Measurements from ENCODE around the gene SGMS2.

The SGMS2 gene

DNA sequence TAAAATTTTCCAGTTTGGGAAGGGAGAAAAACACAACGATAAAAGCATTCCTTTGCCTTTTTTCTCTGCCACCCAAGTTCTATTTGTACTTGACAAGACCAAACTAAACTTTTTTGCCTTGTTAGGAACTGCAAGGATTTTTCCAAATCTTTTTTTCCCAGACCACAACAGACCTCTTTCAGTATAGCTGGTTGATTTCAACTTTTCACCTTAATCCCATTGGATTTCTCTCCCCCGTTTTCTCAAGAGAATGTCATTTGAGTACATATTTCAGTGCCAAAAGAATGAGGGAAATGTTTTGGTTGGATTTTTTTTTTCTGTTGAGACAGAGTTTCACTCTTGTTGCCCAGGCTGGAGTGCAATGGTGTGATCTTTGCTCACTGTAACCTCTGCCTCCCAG lies 18.5 kb upstream of the SGMS2 start:
- Histone ChIP-seq H3K36me3 (ENCODE audit: control insufficient read depth, insufficient read depth, low read length) (no peaks in the 10 kb centered on the region), H3K27me3 (ENCODE audit: control insufficient read depth, insufficient read depth, low read length) (no peaks in the 10 kb centered on the region), H3K4me1 (ENCODE audit: control insufficient read depth, insufficient read depth, low read length) (no peaks in the 10 kb centered on the region), H3K9ac (ENCODE audit: low read depth, low read length) (no peak overlapping the region), H3K4me3 (ENCODE audit: low read depth, low read length) (no peak overlapping the region), H3K27ac (ENCODE audit: low read depth, low read length) (no peak overlapping the region), H3K9me3 (ENCODE audit: control insufficient read depth, insufficient read depth, low read length) (no peaks in the 10 kb centered on the region)

- Histone ChIP-seq H3K27me3 (ENCODE audit: control insufficient read depth, insufficient read depth, low read length) (no peaks in the 10 kb centered on the region), H3K9ac (ENCODE audit: low read depth, low read length) (no peak overlapping the region)
These were observed 16.2 kb upstream of the SGMS2 start for GRCh38 chr4:107808572-107808971.

DNA sequence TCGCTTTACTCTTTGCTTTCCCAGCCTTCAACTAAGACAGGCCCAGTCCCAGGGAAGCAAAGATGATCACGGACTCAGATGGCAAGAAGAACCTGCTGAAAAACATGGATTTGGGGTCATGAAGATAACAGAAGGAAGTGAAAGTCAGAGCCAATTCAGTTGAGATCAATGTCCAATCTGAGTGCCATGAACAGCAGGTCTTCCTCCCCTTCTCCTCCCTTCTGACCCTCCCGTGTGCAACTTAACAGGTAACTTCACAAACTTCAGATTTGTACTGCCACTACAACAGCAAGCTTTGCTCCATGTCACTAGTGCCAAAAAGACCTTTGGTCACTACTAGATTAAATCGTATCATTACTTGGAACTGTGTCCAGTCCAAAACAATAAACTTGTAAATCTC lies 15.5 kb upstream of the SGMS2 start:
- H3K4me1 ChIP-seq (ENCODE audit: control insufficient read depth, insufficient read depth, low read length): no peaks in the 10 kb centered on the region
- no peak overlapping the region for H3K4me3 ChIP-seq (ENCODE audit: low read depth, low read length)
- H3K9me3 ChIP-seq (ENCODE audit: control insufficient read depth, insufficient read depth, low read length): no peaks in the 10 kb centered on the region
- H3K9ac ChIP-seq (ENCODE audit: low read depth, low read length): no peak overlapping the region
- no peaks in the 10 kb centered on the region for H3K27me3 ChIP-seq (ENCODE audit: control insufficient read depth, insufficient read depth, low read length)
- no peak overlapping the region for H3K27ac ChIP-seq (ENCODE audit: low read depth, low read length)
- no peaks in the 10 kb centered on the region for H3K36me3 ChIP-seq (ENCODE audit: control insufficient read depth, insufficient read depth, low read length)

More at GRCh38 chr4:107808572-107808971, 16.2 kb upstream of the SGMS2 start:
- Histone ChIP-seq H3K4me3 (ENCODE audit: low read depth, low read length) (no peak overlapping the region), H3K27ac (ENCODE audit: low read depth, low read length) (no peak overlapping the region), H3K4me1 (ENCODE audit: control insufficient read depth, insufficient read depth, low read length) (no peaks in the 10 kb centered on the region), H3K36me3 (ENCODE audit: control insufficient read depth, insufficient read depth, low read length) (no peaks in the 10 kb centered on the region), H3K9me3 (ENCODE audit: control insufficient read depth, insufficient read depth, low read length) (no peaks in the 10 kb centered on the region)

DNA sequence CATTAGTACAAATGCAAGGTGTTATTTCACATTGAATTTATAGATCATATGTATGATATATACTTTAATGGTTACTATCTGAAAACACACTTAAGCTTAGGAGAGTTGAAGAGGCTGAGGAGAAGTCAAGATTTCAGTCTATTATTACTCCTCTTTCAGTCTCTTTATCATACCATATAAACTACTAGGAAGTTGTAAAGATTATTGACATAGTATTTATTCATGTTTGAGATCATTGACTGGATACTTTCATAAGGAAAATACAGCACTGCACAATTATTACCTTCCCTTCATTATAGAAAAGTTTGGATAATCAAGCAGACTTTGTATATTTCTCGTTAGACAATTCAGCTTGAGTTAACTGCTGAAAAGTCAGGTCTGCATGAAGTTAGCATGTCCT lies 10.0 kb upstream of the SGMS2 start:
- H3K36me3 ChIP-seq (ENCODE audit: control insufficient read depth, insufficient read depth, low read length): no peaks in the 10 kb centered on the region
- H3K4me3 ChIP-seq (ENCODE audit: low read depth, low read length): no peak overlapping the region
- no peaks in the 10 kb centered on the region for H3K4me1 ChIP-seq (ENCODE audit: control insufficient read depth, insufficient read depth, low read length)
- peaks cover 16% of the 10 kb centered on the region for H3K27me3 ChIP-seq (ENCODE audit: control insufficient read depth, insufficient read depth, low read length)
- no peaks in the 10 kb centered on the region for H3K9me3 ChIP-seq (ENCODE audit: control insufficient read depth, insufficient read depth, low read length)
- no peak overlapping the region for H3K27ac ChIP-seq (ENCODE audit: low read depth, low read length)
- H3K9ac ChIP-seq (ENCODE audit: low read depth, low read length): no peak overlapping the region

DNA sequence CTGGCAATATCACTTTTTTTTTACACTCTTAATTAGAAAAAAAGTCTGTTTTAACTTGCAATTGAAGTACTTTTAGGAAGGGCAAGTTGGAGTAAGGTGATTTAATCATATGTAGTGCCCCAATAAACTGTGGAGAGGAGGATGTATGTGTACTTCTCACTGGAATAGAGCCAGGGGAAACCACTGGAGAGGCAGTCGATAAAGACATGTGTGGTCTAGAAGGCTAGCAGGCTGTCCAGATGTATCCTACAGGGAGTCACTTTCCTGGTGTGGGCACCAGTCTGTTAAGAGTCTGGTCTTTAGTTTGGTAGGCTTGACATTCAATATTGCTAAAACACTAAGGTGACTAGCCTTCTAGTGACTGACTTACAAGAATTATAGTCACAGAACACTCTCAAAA lies 9.6 kb upstream of the SGMS2 start:
- Histone ChIP-seq H3K4me1 (ENCODE audit: control insufficient read depth, insufficient read depth, low read length) (no peaks in the 10 kb centered on the region), H3K9me3 (ENCODE audit: control insufficient read depth, insufficient read depth, low read length) (no peaks in the 10 kb centered on the region), H3K4me3 (ENCODE audit: low read depth, low read length) (no peak overlapping the region), H3K27me3 (ENCODE audit: control insufficient read depth, insufficient read depth, low read length) (peaks cover 20% of the 10 kb centered on the region), H3K27ac (ENCODE audit: low read depth, low read length) (no peak overlapping the region), H3K9ac (ENCODE audit: low read depth, low read length) (no peak overlapping the region), H3K36me3 (ENCODE audit: control insufficient read depth, insufficient read depth, low read length) (no peaks in the 10 kb centered on the region)

GRCh38 chr4:107818301-107818910 lies 6.3 kb upstream of the SGMS2 start:
- Histone ChIP-seq H3K4me3 (ENCODE audit: low read depth, low read length) (no peak overlapping the region), H3K27ac (ENCODE audit: low read depth, low read length) (no peak overlapping the region), H3K9ac (ENCODE audit: low read depth, low read length) (no peak overlapping the region), H3K9me3 (ENCODE audit: control insufficient read depth, insufficient read depth, low read length) (no peaks in the 10 kb centered on the region), H3K27me3 (ENCODE audit: control insufficient read depth, insufficient read depth, low read length) (peaks cover 52% of the 10 kb centered on the region), H3K36me3 (ENCODE audit: control insufficient read depth, insufficient read depth, low read length) (no peaks in the 10 kb centered on the region), H3K4me1 (ENCODE audit: control insufficient read depth, insufficient read depth, low read length) (peaks cover 4% of the 10 kb centered on the region; the same call in 1 of the 2 replicates)

- no peaks in the 10 kb centered on the region for H3K9me3 ChIP-seq (ENCODE audit: control insufficient read depth, insufficient read depth, low read length)
- H3K27ac ChIP-seq (ENCODE audit: low read depth, low read length): peak overlapping the region; percentile 83
- H3K36me3 ChIP-seq (ENCODE audit: control insufficient read depth, insufficient read depth, low read length): no peaks in the 10 kb centered on the region
- peak overlapping the region; percentile 68 for H3K4me3 ChIP-seq (ENCODE audit: low read depth, low read length)
- H3K9ac ChIP-seq (ENCODE audit: low read depth, low read length): no peak overlapping the region
- H3K4me1 ChIP-seq (ENCODE audit: control insufficient read depth, insufficient read depth, low read length): peaks cover 22% of the 10 kb centered on the region
- peaks cover 100% of the 10 kb centered on the region for H3K27me3 ChIP-seq (ENCODE audit: control insufficient read depth, insufficient read depth, low read length)
These were observed 822 bp upstream of the SGMS2 start for GRCh38 chr4:107823870-107824349.

GRCh38 chr4:107825072-107825824 lies 516 bp downstream of the SGMS2 start:
- Histone ChIP-seq H3K27ac (ENCODE audit: low read depth, low read length) (no peak overlapping the region), H3K9ac (ENCODE audit: low read depth, low read length) (no peak overlapping the region), H3K4me1 (ENCODE audit: control insufficient read depth, insufficient read depth, low read length) (peaks cover 22% of the 10 kb centered on the region), H3K4me3 (ENCODE audit: low read depth, low read length) (peak overlapping the region; percentile 68), H3K36me3 (ENCODE audit: control insufficient read depth, insufficient read depth, low read length) (no peaks in the 10 kb centered on the region), H3K27me3 (ENCODE audit: control insufficient read depth, insufficient read depth, low read length) (peaks cover 87% of the 10 kb centered on the region), H3K9me3 (ENCODE audit: control insufficient read depth, insufficient read depth, low read length) (no peaks in the 10 kb centered on the region)

GRCh38 chr4:107826421-107826980 lies 1.8 kb downstream of the SGMS2 start:
- no peaks in the 10 kb centered on the region for H3K36me3 ChIP-seq (ENCODE audit: control insufficient read depth, insufficient read depth, low read length)
- no peak overlapping the region for H3K27ac ChIP-seq (ENCODE audit: low read depth, low read length)
- no peak overlapping the region for H3K9ac ChIP-seq (ENCODE audit: low read depth, low read length)
- peaks cover 74% of the 10 kb centered on the region for H3K27me3 ChIP-seq (ENCODE audit: control insufficient read depth, insufficient read depth, low read length)
- H3K4me1 ChIP-seq (ENCODE audit: control insufficient read depth, insufficient read depth, low read length): peaks cover 24% of the 10 kb centered on the region
- H3K9me3 ChIP-seq (ENCODE audit: control insufficient read depth, insufficient read depth, low read length): no peaks in the 10 kb centered on the region
- H3K4me3 ChIP-seq (ENCODE audit: low read depth, low read length): 0 out of 2 replicates have a peak overlapping the region, but pooled peaks have one; percentile 68

DNA sequence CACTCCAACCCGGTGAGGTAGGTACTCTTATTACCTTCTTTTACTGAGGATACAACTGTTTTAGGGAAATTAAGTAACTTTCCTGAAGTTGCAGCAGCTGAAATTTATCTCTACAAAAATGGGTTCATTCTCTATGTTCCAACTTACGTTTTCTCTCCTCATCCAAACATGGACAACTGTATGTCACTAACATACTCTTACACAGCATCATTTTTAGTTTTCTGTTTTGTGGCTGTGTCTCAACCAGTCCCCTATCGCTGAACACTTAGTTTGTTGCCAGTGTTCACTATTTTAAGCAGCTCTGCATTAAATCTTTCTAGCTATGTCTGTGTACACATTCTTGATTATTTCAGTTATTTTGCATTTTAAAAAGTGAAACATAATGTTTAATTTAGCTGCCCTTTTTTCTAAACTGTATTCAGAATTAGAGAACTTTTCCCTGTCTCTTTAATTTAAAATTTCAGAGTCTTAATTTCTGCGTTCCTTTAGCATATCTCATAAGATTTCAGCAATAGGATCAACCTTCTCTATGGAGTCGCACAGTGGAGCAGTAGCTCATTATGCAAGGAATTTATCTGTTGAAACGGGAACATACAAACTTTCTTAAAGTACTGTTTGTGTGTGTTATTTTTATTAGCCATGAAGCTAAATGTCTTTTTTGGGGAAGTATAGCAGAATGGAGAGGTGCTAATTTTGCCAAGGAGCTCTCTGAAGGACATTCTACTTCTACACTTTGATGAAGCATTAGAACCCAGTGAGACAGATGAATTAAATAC lies 3.8 kb downstream of the SGMS2 start:
- Histone ChIP-seq H3K36me3 (ENCODE audit: control insufficient read depth, insufficient read depth, low read length) (no peaks in the 10 kb centered on the region), H3K27me3 (ENCODE audit: control insufficient read depth, insufficient read depth, low read length) (peaks cover 54% of the 10 kb centered on the region), H3K4me3 (ENCODE audit: low read depth, low read length) (no peak overlapping the region), H3K4me1 (ENCODE audit: control insufficient read depth, insufficient read depth, low read length) (peaks cover 39% of the 10 kb centered on the region), H3K9me3 (ENCODE audit: control insufficient read depth, insufficient read depth, low read length) (peaks cover 2% of the 10 kb centered on the region; the same call in 1 of the 2 replicates), H3K27ac (ENCODE audit: low read depth, low read length) (no peak overlapping the region), H3K9ac (ENCODE audit: low read depth, low read length) (no peak overlapping the region)

Data from HUES48 (cell line).